Skin epidermis (tissue), 12 donors: ENCODE data around the gene CHST15.
A peak's percentile ranks its signal among the peaks of the same experiment; 100 is the strongest.

Source experiments
- H3K27ac ChIP-seq, 21 experiments: fragments of 200-600 bp; sonication (generic) in 11 of 21; one replicate each; pipeline ENCODE4 v1.5.0; 2020; ENCODE audit warnings: mild to moderate bottlenecking in 3 of 21, inconsistent platforms in 2 of 21, moderate library complexity in 2 of 21
- H3K4me3 ChIP-seq, 7 experiments: fragments of 200-600 bp; sonication (generic) in 2 of 7; one replicate each; pipeline ENCODE4 v1.5.0; 2020; ENCODE audit warnings: inconsistent platforms in 2 of 7, mild to moderate bottlenecking in 2 of 7, moderate library complexity in 1 of 7

Gene CHST15

DNA sequence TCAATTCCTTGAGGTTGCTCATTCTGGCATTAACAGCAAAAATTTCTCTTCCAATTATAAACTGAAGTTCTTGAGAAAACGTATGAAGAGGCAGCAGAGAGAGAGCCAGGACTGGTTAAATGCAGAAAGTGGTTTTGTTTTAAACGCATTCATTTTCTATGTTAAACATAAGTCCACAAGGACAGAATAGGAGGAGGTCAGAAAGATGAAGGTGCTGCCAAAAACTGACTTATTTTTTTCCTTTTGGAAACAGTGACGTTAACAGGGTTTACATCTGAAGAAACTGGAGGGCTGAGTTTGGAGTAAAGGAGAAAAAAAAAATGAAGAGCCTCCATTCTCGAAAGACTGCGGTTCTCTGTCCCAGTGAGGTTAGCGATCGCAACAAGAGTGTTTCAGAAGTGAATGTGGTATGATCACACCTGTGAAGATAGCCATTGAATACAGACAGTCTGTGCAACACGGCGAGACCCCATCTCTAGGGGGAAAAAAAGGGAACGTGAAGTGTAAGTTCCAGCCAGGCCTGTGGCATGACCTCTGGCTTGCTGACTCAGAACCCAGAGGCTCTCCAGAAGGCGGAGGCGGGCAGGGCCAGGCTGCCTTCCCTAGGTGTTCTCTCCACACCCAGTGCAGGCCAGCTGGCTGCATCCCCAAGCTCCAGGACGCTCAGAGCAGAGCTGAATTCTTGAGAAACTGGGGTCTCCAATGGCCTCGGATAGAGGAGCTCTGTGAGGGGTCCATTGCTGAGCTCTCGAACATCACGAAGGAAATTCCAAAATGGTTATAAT is 84.0 kb downstream of the CHST15 start:
- no peak overlapping the region for H3K27ac ChIP-seq
- H3K4me3 ChIP-seq = no peak overlapping the region

DNA sequence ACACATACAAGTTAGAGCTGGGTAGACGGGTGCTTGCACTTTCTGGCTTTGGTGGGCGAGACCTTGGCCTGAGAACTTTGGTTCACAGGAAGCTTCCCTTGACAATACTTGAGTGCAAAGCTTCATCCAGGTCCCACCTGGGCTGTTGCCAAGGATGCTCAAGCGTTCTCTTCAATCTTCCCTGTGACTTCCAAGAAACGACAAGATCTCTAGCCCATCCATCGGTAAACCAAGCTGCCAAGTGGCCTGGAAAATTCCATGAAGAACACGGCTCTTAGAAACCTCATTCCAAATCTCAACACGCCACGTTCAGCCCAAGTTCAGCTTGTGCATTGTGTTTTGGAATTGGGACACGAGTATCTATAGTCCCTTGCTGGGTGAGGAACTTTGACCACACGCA is 84.7 kb downstream of the CHST15 start:
- H3K4me3 ChIP-seq = no peak overlapping the region
- no peak overlapping the region for H3K27ac ChIP-seq

DNA sequence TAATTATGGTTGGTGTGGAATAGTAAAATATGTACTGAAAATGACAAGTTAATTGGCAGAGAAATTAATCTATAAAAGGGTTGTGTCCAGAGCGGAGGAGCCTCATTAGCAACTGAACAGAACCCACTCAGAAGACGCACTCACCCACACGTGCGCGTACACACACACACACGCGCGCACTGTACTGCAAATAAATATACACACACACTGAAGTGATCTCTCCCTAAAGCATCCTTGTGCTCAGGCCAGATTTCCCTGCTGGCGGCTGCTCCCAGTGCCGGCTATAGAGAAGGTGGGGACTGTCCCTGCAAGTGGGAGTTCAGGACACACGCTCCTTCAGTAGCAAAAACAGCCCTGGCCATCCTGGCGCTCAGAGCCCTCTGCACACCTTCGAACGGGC is 85.2 kb downstream of the CHST15 start:
- Histone ChIP-seq H3K27ac (no peak overlapping the region), H3K4me3 (no peak overlapping the region)

GRCh38 chr10:124007773-124008145 is 85.6 kb downstream of the CHST15 start:
- Histone ChIP-seq H3K27ac (no peak overlapping the region), H3K4me3 (no peak overlapping the region)

GRCh38 chr10:124007102-124007772 is 86.2 kb downstream of the CHST15 start:
- H3K27ac ChIP-seq = no peak overlapping the region
- H3K4me3 ChIP-seq = no peak overlapping the region

DNA sequence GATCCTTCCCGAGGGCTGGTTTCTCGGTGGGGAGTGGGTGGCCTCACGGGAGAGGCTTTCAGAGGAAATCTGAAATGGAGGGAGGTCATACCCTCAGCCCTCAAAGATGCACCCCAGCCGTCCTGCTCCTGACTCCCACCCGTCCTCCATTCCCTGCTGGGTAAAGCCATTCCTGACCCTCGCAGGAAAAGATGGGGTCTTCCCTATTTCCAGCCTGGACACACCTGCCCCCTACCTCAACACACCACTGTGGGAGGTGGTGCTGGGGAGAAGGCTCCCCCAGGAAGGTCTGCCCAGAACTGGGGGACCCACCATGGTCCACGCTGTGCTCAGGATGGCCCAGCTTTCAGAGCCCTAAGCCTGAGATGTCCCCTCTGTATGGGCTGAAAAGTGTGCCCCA is 86.9 kb downstream of the CHST15 start:
- Histone ChIP-seq H3K4me3 (no peak overlapping the region), H3K27ac (no peak overlapping the region)

DNA sequence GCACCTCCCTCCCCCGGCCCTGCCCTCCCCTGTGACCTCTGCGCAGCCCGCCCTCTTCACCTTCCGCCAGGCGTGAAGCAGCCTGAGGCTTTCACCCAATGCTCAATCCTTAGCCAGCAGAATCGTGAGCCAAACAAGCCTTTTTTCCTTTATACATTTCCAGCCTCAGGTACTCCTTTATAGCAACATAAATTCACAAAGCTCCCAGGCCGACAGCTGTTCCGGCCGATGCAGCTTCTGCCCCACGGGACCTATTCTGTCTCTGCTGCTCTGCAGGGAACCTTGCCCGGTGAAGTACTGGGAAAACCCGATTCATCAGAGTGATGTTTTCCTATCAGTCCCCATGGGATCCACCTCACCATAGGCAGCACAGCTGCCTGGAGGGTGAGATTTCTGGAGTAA is 87.4 kb downstream of the CHST15 start:
- H3K27ac ChIP-seq = no peak overlapping the region
- no peak overlapping the region for H3K4me3 ChIP-seq

- H3K4me3 ChIP-seq = no peak overlapping the region
- no peak overlapping the region for H3K27ac ChIP-seq
Observed at GRCh38 chr10:124005091-124005490, 88.3 kb downstream of the CHST15 start.

DNA sequence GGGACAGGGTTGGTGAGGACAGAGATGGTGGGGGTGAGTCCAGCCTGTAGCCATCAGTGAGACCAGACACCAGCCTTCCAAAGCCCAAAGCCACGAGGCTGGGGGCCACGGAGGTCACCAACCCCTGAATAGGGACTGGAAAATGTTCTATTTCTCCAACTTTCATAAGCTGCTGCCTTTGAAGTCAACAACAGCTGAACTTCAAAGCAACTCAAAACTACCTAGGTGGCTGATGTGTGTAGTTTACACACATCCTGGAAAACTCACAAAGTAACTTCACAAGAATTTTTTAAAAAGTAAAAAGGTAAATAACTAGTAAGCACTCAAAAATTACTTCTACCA is 88.8 kb downstream of the CHST15 start:
- H3K27ac ChIP-seq = no peak overlapping the region
- H3K4me3 ChIP-seq = no peak overlapping the region

DNA sequence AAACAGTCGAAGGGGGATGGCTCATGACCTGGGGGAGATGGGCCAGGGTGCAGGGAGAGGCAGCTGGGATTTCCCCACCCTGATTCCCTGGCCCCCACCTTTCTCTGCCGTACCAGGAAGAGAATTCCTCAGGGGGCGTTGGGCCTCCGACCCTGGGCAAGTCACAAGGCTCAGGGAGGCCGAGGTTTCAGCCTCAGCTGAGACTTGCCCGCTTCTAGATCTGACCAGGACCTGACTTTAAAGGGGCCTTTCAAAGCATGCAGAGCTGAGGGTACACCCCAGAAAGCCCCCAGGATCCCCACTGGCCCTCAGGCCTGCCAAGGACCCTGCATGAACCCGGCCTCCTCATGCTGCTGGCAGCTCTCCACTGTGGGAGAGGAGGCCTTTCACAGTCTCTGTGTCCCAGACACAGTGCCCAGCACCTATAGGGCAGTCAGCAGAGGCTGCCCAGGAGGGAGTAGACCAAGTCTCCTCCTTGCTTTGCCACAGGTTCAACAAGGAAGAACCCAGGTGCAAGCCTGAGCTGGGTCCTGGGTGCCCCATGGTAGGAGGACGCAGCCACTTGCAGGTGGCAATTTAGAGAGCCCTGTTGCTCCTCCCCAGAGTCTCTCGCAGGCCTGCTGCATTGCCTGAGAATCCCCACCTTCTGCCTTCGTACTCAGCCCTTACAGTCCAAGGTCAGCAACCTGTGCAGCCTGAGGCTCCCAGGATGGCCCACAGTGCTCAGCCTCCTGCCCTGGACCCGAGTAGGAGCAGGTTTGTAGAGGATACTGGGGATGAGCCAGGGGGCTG is 89.3 kb downstream of the CHST15 start:
- H3K4me3 ChIP-seq = no peak overlapping the region
- H3K27ac ChIP-seq = no peak overlapping the region

- Histone ChIP-seq H3K27ac (no peak overlapping the region), H3K4me3 (no peak overlapping the region)
Observed at GRCh38 chr10:124003481-124003870, 89.9 kb downstream of the CHST15 start.

DNA sequence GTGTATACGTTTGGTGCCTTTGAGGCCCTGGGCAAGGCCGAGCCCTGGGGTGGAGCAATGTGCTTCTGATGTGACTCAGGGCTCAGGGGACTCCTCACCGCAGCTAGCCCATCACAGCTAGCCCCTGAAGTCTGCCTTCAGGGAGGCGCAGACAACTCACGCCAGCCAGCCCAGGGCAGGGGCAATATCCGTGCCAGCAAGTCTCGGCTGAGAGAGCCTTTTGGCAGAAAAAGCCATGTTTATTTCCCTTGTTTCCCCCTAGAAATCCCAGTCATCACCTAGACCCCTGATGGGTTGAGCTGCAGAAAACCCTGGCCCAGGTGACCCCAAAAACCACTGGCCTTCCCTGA is 90.4 kb downstream of the CHST15 start:
- H3K4me3 ChIP-seq = no peak overlapping the region
- no peak overlapping the region for H3K27ac ChIP-seq

- Histone ChIP-seq H3K4me3 (no peak overlapping the region), H3K27ac (no peak overlapping the region)
Observed at GRCh38 chr10:124002391-124003069, 90.9 kb downstream of the CHST15 start.

GRCh38 chr10:124001391-124002148 is 91.8 kb downstream of the CHST15 start:
- no peak overlapping the region for H3K4me3 ChIP-seq
- no peak overlapping the region for H3K27ac ChIP-seq

- H3K4me3 ChIP-seq = no peak overlapping the region
- no peak overlapping the region for H3K27ac ChIP-seq
Observed at GRCh38 chr10:124000792-124001201, 92.6 kb downstream of the CHST15 start.

DNA sequence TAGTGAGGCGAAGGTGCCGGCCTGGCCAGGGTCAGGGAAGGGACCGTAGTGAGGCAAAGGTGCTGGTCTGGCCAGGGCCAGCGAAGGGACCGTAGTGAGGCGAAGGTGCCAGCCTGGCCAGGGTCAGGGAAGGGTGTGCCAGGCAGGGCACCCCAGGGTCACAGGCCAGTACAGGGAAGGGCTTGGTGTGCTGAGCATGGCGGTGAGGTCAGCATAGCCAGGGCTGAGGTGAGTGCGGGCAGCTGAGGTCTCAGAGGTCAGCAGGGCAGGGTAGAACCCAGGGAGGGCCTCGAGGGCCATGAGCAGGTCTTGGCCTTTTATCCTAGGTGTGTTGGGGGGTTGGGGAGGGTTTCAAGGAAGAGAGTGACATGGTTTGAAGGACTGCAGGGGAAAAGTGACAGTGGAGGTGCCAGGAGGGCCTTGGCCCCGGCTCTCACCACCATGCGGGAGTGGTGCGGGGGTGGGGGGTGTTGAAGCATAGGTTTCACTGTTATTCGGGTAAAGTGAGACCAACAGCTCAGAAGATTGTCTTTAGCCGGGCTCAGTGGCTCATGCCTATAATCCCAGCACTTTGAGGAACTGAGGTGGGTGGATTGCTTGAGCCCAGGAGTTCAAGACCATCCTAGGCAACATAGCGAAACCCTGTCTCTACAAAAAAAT is 93.3 kb downstream of the CHST15 start:
- H3K27ac ChIP-seq = no peak overlapping the region

DNA sequence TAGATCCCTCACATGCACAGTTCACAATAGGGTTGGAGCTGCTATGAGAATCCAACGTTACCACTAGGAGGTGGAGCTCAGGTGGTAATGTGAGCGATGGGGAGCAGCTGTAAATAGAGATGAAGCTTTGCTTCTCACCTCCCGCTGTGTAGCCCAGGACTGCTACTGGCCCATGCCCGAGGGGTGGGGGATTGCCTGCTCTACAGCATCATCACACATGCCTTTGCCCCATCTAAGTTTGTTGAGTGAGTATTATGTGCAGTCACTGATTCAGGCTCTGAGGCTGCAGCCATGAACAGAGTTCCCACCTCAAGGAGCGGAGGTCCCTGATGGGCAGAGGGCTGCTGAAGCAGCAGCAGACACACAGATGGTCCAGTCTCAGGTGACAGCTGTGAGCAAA is 94.1 kb downstream of the CHST15 start:
- H3K27ac ChIP-seq = no peak overlapping the region
- H3K4me3 ChIP-seq = no peak overlapping the region

More for the DNA sequence above, 93.3 kb downstream of the CHST15 start:
- no peak overlapping the region for H3K4me3 ChIP-seq

DNA sequence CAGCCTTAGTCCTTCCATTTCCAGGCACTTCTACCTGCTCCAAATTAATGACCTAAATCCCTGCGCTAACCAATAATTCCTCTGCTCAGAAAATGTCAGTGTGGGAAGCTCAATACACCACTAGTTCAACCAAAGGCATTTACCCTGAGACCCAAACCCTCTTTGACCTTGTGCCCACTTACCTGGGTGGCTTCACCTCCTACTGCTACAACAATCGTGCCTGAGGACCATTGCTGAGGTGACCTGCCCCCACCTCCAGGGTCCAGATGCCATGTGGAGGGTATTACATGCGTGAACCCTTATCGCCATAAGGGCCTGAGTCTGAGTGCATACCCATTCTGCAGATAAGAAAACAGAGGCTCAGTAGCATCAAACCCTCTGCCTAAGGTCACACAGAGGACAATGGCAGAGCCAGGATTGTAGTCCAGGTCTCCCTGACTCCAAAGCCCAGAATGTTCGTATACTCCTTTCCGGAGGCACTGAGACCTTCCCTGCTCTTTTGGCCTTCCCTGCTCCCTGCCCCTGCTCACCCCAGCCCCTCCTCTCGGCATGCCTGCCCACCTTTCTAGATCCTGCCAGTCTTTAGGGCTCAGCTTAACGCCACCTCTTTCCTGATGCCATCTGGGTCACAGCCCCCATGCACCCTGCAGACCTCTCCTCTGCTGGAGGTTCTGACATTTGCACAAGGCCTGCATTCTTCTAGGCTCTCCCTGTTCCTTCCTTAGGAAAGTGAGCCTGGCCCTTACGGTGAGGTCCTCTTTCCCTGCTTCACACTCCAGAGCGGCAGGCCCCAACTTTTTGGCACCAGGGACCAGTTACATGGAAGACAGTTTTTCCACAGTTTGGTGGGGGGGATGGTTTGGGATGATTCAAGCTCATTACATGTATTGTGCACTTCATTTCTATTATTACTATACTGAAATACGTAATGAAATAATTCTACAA is 94.9 kb downstream of the CHST15 start:
- Histone ChIP-seq H3K27ac (peak overlapping the region in 5 of 21 experiments; percentile 0 to 49 (median 35)), H3K4me3 (no peak overlapping the region)
